C1 segment of cervical spinal cord (tissue), 14 donors: Measurements from ENCODE around the gene TBXT.

ENCODE experiments used
- DNase-seq, 14 donors: peaks; one replicate each; lab custom pipeline; 2025; lab: John Stamatoyannopoulos, UW

TBXT gene

GRCh38 chr6:166115609-166116008, 52.0 kb downstream of the TBXT start:
- no peak for DNase-seq

DNA sequence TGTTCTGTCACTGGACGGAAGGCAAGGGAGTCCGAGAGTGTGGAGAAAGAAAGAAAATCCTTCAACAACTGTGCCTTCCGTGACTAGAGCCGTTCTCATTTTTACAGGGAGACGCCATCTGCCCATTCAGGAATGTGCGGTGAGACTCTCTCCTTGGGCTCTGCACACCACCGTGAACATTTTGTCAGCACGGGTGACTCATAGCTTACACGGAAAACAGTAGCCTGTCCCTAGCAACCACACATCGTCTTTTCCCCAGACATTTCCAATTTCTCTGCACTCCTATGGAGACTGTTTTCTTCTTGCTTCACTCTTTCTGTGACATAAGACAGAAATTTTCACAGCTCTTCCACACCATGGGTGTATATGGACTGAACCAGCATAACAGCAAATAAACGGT, 55.1 kb downstream of the TBXT start:
- DNase-seq: peak in 1 of 14 donors; percentile 1

GRCh38 chr6:166109608-166110007, 58.0 kb downstream of the TBXT start:
- DNase-seq: no peak
